ENCODE data around the gene CMTM3. TPM values are rescaled to one million over a fixed set of nuclear protein-coding genes. Genes with fewer than 3 reads are reported as not detected.

Gene CMTM3
- total RNA-seq = 10 to 100 TPM; 19.3 to 43.9 (median 38.5) TPM

DNA sequence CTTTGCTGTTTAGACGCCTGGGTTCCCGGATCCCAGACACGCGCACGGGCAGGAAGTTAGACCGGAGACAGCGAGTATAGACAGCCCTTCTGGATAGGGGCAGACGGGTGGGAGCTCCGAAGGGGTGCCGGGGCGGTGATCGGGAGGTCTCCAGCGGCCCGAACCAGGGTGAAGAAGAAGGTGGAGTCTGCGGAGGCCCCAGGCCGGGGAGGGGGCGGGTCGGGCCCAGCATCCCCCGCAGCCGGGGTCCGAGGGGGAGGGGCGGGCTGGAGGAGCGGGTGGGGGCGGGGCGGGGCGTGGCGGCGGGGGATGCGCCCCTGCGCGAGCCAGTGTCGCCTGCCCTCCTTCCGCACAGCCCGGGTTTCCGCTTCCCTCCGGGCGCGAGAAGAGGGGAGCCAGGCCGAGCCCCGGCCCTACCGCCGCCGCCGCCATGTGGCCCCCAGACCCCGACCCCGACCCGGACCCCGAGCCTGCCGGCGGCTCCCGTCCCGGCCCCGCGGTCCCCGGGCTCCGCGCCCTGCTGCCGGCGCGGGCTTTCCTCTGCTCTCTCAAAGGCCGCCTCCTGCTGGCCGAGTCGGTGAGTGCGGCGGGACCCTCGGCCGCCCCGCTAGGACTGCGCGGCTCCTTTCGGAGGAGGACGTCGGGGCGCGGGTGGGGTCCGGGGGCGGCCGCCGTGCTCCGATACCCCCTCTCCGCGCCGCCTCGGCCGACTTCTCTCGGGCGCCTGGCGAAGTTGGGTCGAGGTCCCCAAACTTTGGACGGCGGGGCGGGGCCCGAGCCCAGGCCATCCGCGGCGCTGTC is at the start of gene CMTM3:
Gene CMTM3 (plus strand): TSS at position 329 of the 801 bp plus-strand sequence. CDS start 102 bp downstream, at position 431.
- Histone ChIP-seq H3K4me1 (peaks cover 0 to 60% (median 15%) of the 10 kb centered on the region in 4 donors), H3K27ac (peak within 1 kb of the TSS; percentile 91 to 98 (median 96)), H3K36me3 (peaks cover 0 to 8% (median 0%) of the 10 kb centered on the region in 3 donors), H3K9me3 (no peaks in the 10 kb centered on the region), H3K27me3 (no peaks in the 10 kb centered on the region), H3K4me3 (peak within 1 kb of the TSS; percentile 77 to 99 (median 89))
- 0 to 1% methylated on average over 25 to 30 of the region's 96 CpGs for WGBS, 2 donors
- TF ChIP-seq POLR2A (IDR thresholded peaks at IDR 0.05) (peak in 1 of 2 donors; percentile 16), EP300 (IDR thresholded peaks at IDR 0.05) (peak in 1 of 2 donors; percentile 8)
- TF ChIP-seq, protein P1, sequence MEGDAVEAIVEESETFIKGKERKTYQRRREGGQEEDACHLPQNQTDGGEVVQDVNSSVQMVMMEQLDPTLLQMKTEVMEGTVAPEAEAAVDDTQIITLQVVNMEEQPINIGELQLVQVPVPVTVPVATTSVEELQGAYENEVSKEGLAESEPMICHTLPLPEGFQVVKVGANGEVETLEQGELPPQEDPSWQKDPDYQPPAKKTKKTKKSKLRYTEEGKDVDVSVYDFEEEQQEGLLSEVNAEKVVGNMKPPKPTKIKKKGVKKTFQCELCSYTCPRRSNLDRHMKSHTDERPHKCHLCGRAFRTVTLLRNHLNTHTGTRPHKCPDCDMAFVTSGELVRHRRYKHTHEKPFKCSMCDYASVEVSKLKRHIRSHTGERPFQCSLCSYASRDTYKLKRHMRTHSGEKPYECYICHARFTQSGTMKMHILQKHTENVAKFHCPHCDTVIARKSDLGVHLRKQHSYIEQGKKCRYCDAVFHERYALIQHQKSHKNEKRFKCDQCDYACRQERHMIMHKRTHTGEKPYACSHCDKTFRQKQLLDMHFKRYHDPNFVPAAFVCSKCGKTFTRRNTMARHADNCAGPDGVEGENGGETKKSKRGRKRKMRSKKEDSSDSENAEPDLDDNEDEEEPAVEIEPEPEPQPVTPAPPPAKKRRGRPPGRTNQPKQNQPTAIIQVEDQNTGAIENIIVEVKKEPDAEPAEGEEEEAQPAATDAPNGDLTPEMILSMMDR (IDR thresholded peaks at IDR 0.05) = peak; percentile 77 to 97 (median 92)
- DNase-seq (ENCODE audit: low spot score in 2 of 2) = peak; percentile 59 to 64

- Histone ChIP-seq H3K36me3 (peaks cover 0 to 55% (median 0%) of the 10 kb centered on the region in 3 donors), H3K4me1 (peaks cover 0 to 27% (median 3%) of the 10 kb centered on the region in 4 donors), H3K9me3 (no peaks in the 10 kb centered on the region), H3K27ac (no peak overlapping the region), H3K4me3 (no peak overlapping the region), H3K27me3 (no peaks in the 10 kb centered on the region)
- no peak for DNase-seq (ENCODE audit: low spot score in 2 of 2)
- 87 to 89% methylated on average over 1 of the region's 1 CpG for WGBS, 2 donors
- TF ChIP-seq, protein P1 (IDR thresholded peaks at IDR 0.05) = no peak
- TF ChIP-seq POLR2A (IDR thresholded peaks at IDR 0.05) = no peak
- no peak for TF ChIP-seq EP300 (IDR thresholded peaks at IDR 0.05)
Observed at GRCh38 chr16:66560107-66560506, 44.4 kb upstream of the CMTM3 start.

- TF ChIP-seq EP300 (IDR thresholded peaks at IDR 0.05) (no peak), POLR2A (IDR thresholded peaks at IDR 0.05) (no peak)
- TF ChIP-seq, protein P1 (IDR thresholded peaks at IDR 0.05) = no peak
- Histone ChIP-seq H3K4me1 (peaks cover 0 to 13% (median 3%) of the 10 kb centered on the region in 4 donors), H3K27ac (no peak overlapping the region), H3K36me3 (peaks cover 0 to 67% (median 0%) of the 10 kb centered on the region in 3 donors), H3K4me3 (no peak overlapping the region), H3K27me3 (no peaks in the 10 kb centered on the region), H3K9me3 (no peaks in the 10 kb centered on the region)
- WGBS, 2 donors = 94 to 97% methylated on average over 3 of the region's 3 CpGs
- no peak for DNase-seq (ENCODE audit: low spot score in 2 of 2)
Observed at GRCh38 chr16:66561381-66562080, 43.0 kb upstream of the CMTM3 start.

DNA sequence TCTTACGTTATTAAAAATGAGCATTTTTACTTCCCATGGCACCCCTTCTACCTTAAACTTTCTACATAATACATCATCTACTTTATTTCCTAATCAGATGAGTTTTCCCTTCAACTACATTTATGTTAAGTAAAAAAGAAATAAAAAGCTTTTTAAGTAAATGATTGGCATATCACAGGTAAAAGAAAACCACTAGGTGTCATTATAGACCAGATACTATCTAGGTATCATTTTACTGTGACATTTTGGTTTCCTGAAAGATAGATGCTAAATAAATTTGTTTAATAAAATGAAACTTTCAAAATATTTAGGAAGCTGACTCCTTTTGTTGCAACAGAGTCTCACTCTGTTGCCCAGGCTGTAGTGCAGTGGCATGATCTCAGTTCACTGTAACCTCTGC is 42.1 kb upstream of the CMTM3 start:
- Histone ChIP-seq H3K36me3 (peaks cover 0 to 76% (median 0%) of the 10 kb centered on the region in 3 donors), H3K27me3 (no peaks in the 10 kb centered on the region), H3K27ac (no peak overlapping the region), H3K4me3 (no peak overlapping the region), H3K4me1 (peaks cover 0 to 4% (median 2%) of the 10 kb centered on the region in 4 donors), H3K9me3 (no peaks in the 10 kb centered on the region)
- TF ChIP-seq EP300 (IDR thresholded peaks at IDR 0.05) (no peak), POLR2A (IDR thresholded peaks at IDR 0.05) (no peak)
- TF ChIP-seq, protein P1 (IDR thresholded peaks at IDR 0.05) = no peak
- DNase-seq (ENCODE audit: low spot score in 2 of 2) = no peak
- 75 to 87% methylated on average over 1 of the region's 1 CpG for WGBS, 2 donors
